Measurements from ENCODE around the gene TBC1D20.

GRCh38 chr20:420166-420620 lies 42.1 kb downstream of the TBC1D20 start:
- no peak for TF ChIP-seq CTCF (IDR thresholded peaks at IDR 0.05)
- no peak for TF ChIP-seq POLR2A (IDR thresholded peaks at IDR 0.05)
